ENCODE results near the gene HAO2. TPM values are rescaled to one million over a fixed set of nuclear protein-coding genes. Genes with fewer than 3 reads are reported as not detected.

HAO2 gene
- total RNA-seq, 1 experiment from 2014 or later, result 0.27 TPM

GRCh38 chr1:119336848-119337247 is 31.7 kb upstream of the HAO2 start:
- H3K9me3 Mint-ChIP-seq (ENCODE audit: unreplicated experiment), result no peaks in the 10 kb centered on the region
- no TSS peak for BruUV-seq (replicated peaks)
- H3K4me1 Mint-ChIP-seq (ENCODE audit: low read depth, unreplicated experiment), result peaks cover 14% of the 10 kb centered on the region
- peaks cover 28% of the 10 kb centered on the region for H3K4me1 ChIP-seq
- H3K4me3 Mint-ChIP-seq (ENCODE audit: unreplicated experiment), result no peak overlapping the region
- ChIA-PET POLR2A (no interaction called here), CTCF (no interaction called here)
- H3K27me3 ChIP-seq (replicated peaks; ENCODE audit: control insufficient read depth, insufficient read depth, low read length), result no peaks in the 10 kb centered on the region
- no peaks in the 10 kb centered on the region for H3K9me3 ChIP-seq
- no peak overlapping the region for H3K4me3 ChIP-seq (ENCODE audit: low read depth, low read length)
- H3K27ac Mint-ChIP-seq (ENCODE audit: unreplicated experiment), result no peak overlapping the region
- H3K27me3 Mint-ChIP-seq (ENCODE audit: insufficient read depth, unreplicated experiment), result no peaks in the 10 kb centered on the region
- no peak for TF ChIP-seq CTCF (IDR thresholded peaks at IDR 0.05; ENCODE audit: insufficient read depth in 1 of 2, low read depth in 1 of 2, low read length in 1 of 2, severe bottlenecking in 1 of 2, unreplicated experiment in 1 of 2)
- H3K36me3 ChIP-seq (ENCODE audit: control insufficient read depth, insufficient read depth, low read length), result no peaks in the 10 kb centered on the region
- no peak for DNase-seq
- intact Hi-C loops (cut with micrococcal nuclease; ENCODE audit: unreplicated experiment), result no loop called here
- H3K36me3 Mint-ChIP-seq (ENCODE audit: insufficient read depth, unreplicated experiment), result no peaks in the 10 kb centered on the region

- intact Hi-C loops (cut with micrococcal nuclease; ENCODE audit: unreplicated experiment), result no loop called here
- no peaks in the 10 kb centered on the region for H3K9me3 Mint-ChIP-seq (ENCODE audit: unreplicated experiment)
- H3K36me3 ChIP-seq (ENCODE audit: control insufficient read depth, insufficient read depth, low read length), result no peaks in the 10 kb centered on the region
- H3K27me3 ChIP-seq (replicated peaks; ENCODE audit: control insufficient read depth, insufficient read depth, low read length), result no peaks in the 10 kb centered on the region
- ChIA-PET CTCF (no interaction called here), POLR2A (no interaction called here)
- H3K27me3 Mint-ChIP-seq (ENCODE audit: insufficient read depth, unreplicated experiment), result no peaks in the 10 kb centered on the region
- H3K4me3 ChIP-seq (ENCODE audit: low read depth, low read length), result no peak overlapping the region
- no peaks in the 10 kb centered on the region for H3K36me3 Mint-ChIP-seq (ENCODE audit: insufficient read depth, unreplicated experiment)
- no TSS peak for BruUV-seq (replicated peaks)
- no peak overlapping the region for H3K27ac Mint-ChIP-seq (ENCODE audit: unreplicated experiment)
- peaks cover 16% of the 10 kb centered on the region for H3K4me1 Mint-ChIP-seq (ENCODE audit: low read depth, unreplicated experiment)
- H3K4me3 Mint-ChIP-seq (ENCODE audit: unreplicated experiment), result no peak overlapping the region
- TF ChIP-seq CTCF (IDR thresholded peaks at IDR 0.05; ENCODE audit: insufficient read depth in 1 of 2, low read depth in 1 of 2, low read length in 1 of 2, severe bottlenecking in 1 of 2, unreplicated experiment in 1 of 2), result no peak
- DNase-seq, result no peak
- H3K4me1 ChIP-seq, result peaks cover 39% of the 10 kb centered on the region
- H3K9me3 ChIP-seq, result no peaks in the 10 kb centered on the region
These were observed 30.6 kb upstream of the HAO2 start for GRCh38 chr1:119338004-119338403.

- no peaks in the 10 kb centered on the region for H3K36me3 Mint-ChIP-seq (ENCODE audit: insufficient read depth, unreplicated experiment)
- H3K27me3 Mint-ChIP-seq (ENCODE audit: insufficient read depth, unreplicated experiment), result no peaks in the 10 kb centered on the region
- no TSS peak for BruUV-seq (replicated peaks)
- no peak overlapping the region for H3K4me3 Mint-ChIP-seq (ENCODE audit: unreplicated experiment)
- POLR2A ChIA-PET, result no interaction called here
- Histone ChIP-seq H3K9me3 (no peaks in the 10 kb centered on the region), H3K4me1 (peaks cover 44% of the 10 kb centered on the region), H3K4me3 (ENCODE audit: low read depth, low read length) (no peak overlapping the region), H3K36me3 (ENCODE audit: control insufficient read depth, insufficient read depth, low read length) (no peaks in the 10 kb centered on the region), H3K27me3 (replicated peaks; ENCODE audit: control insufficient read depth, insufficient read depth, low read length) (no peaks in the 10 kb centered on the region)
- no peak overlapping the region for H3K27ac Mint-ChIP-seq (ENCODE audit: unreplicated experiment)
- H3K9me3 Mint-ChIP-seq (ENCODE audit: unreplicated experiment), result no peaks in the 10 kb centered on the region
- CTCF ChIA-PET, result no interaction called here
- TF ChIP-seq CTCF (IDR thresholded peaks at IDR 0.05; ENCODE audit: insufficient read depth in 1 of 2, low read depth in 1 of 2, low read length in 1 of 2, severe bottlenecking in 1 of 2, unreplicated experiment in 1 of 2), result no peak
- H3K4me1 Mint-ChIP-seq (ENCODE audit: low read depth, unreplicated experiment), result peaks cover 16% of the 10 kb centered on the region
- no peak for DNase-seq
- intact Hi-C loops (cut with micrococcal nuclease; ENCODE audit: unreplicated experiment), result no loop called here
These were observed 29.8 kb upstream of the HAO2 start for GRCh38 chr1:119338757-119339156.
